NCI-H2029 (cell line): ENCODE results near the gene MYOZ1.
A peak's percentile ranks its signal among the peaks of the same experiment; 100 is the strongest.

Experiments
- DNase-seq: peaks from one replicate; lab custom pipeline; 2025; lab: John Stamatoyannopoulos, UW

Gene MYOZ1

GRCh38 chr10:73597346-73597745 lies 43.9 kb downstream of the MYOZ1 start:
- DNase-seq = no peak

- no peak for DNase-seq
Observed at GRCh38 chr10:73593812-73594211, 47.5 kb downstream of the MYOZ1 start.

- DNase-seq = no peak
Observed at GRCh38 chr10:73593110-73593509, 48.2 kb downstream of the MYOZ1 start.

- DNase-seq = peak; percentile 44
Observed at GRCh38 chr10:73591935-73592699, 49.2 kb downstream of the MYOZ1 start.

GRCh38 chr10:73590881-73591799 lies 50.1 kb downstream of the MYOZ1 start, which contains the start of gene USP54:
TSS of gene USP54 (minus strand) at chr10:73591342. CDS start at chr10:73575658, 15,684 bp downstream.
- no peak for DNase-seq

GRCh38 chr10:73589563-73590126 lies 51.6 kb downstream of the MYOZ1 start:
- DNase-seq = no peak

- no peak for DNase-seq
Observed at GRCh38 chr10:73588656-73589055, 52.6 kb downstream of the MYOZ1 start.

- no peak for DNase-seq
Observed at GRCh38 chr10:73586583-73586984, 54.7 kb downstream of the MYOZ1 start.

- no peak for DNase-seq
Observed at GRCh38 chr10:73585327-73585726, 55.9 kb downstream of the MYOZ1 start.

- no peak for DNase-seq
Observed at GRCh38 chr10:73584737-73585136, 56.5 kb downstream of the MYOZ1 start.

GRCh38 chr10:73581918-73582317 lies 59.4 kb downstream of the MYOZ1 start:
- no peak for DNase-seq
